SH-SY5Y (cell line): ENCODE measurements around the gene SFTPB.

Source experiments
- GATA2 ChIP-seq: IDR thresholded peaks from 2 replicates; pipeline ENCODE4 v1.6.1; 2011; ENCODE audit warnings: mild to moderate bottlenecking, low read depth, low read length
- GATA3 ChIP-seq: IDR thresholded peaks from 2 replicates; pipeline ENCODE4 v1.6.1; 2011; ENCODE audit warnings: low read depth, mild to moderate bottlenecking, low read length, moderate library complexity

DNA sequence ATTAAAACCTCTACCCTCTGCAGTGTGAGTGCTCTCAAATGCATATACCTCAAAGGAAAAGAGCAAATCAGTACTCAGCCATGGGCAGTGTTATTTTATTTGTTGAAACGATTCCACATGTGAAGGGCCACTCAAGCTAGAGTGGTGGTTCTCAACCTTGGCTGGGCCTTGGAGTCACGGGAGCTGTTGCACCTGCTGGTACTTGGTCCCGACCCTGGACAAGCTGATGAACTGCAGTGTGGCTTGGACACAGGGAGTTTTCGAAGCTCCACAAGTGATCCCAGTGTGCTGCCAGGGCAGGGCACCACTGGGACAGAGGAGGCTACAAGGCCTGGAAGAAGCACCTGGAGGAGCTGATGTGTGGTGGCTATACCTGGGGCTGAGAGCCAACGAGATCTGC, 45.8 kb upstream of the SFTPB start:
- no peak for TF ChIP-seq GATA2
- TF ChIP-seq GATA3: no peak
